Measurements from ENCODE around the gene ALDH1B1.

Gene ALDH1B1

GRCh38 chr9:38435521-38435920 is 43.0 kb downstream of the ALDH1B1 start:
- H3K36me3 ChIP-seq (ENCODE audit: insufficient read depth, low read length), result no peaks in the 10 kb centered on the region
- peaks cover 6% of the 10 kb centered on the region for H3K4me1 ChIP-seq (ENCODE audit: insufficient read depth, low read length)
- no peaks in the 10 kb centered on the region for H3K9me3 ChIP-seq (ENCODE audit: low read length)
- H3K27me3 ChIP-seq (ENCODE audit: insufficient read depth, low read length), result no peaks in the 10 kb centered on the region
- no peak overlapping the region for H2AFZ ChIP-seq (ENCODE audit: low read depth, low read length)
- H3K4me3 ChIP-seq (ENCODE audit: low read length), result no peak overlapping the region

DNA sequence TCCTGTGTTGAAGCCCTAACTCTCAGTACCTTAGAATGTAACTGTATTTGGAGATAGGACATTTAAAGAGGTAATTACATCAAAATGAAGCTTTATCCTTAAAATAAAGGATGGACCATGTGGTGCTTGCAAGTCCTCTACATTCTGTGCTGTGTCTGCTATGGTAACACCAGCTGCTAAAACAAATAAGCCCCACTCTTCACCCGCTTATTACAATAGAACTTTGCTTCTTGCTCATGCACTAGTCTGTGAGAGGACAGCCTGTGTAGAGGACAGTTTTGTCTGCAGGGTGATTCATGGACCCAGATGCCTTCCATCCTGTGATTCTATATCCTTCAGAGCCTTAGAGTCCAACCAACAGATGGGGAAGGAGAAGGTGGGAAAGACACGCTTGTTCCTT is 44.2 kb downstream of the ALDH1B1 start:
- Histone ChIP-seq H3K4me1 (ENCODE audit: insufficient read depth, low read length) (peaks cover 6% of the 10 kb centered on the region), H3K27me3 (ENCODE audit: insufficient read depth, low read length) (no peaks in the 10 kb centered on the region)

GRCh38 chr9:38437193-38437823 is 44.8 kb downstream of the ALDH1B1 start:
- Histone ChIP-seq H3K4me1 (ENCODE audit: insufficient read depth, low read length) (peaks cover 6% of the 10 kb centered on the region), H3K36me3 (ENCODE audit: insufficient read depth, low read length) (no peaks in the 10 kb centered on the region), H3K4me3 (ENCODE audit: low read length) (no peak overlapping the region), H2AFZ (ENCODE audit: low read depth, low read length) (no peak overlapping the region), H3K27me3 (ENCODE audit: insufficient read depth, low read length) (no peaks in the 10 kb centered on the region), H3K9me3 (ENCODE audit: low read length) (no peaks in the 10 kb centered on the region)

More for the DNA sequence above, 44.2 kb downstream of the ALDH1B1 start:
- Histone ChIP-seq H3K9me3 (ENCODE audit: low read length) (no peaks in the 10 kb centered on the region), H3K36me3 (ENCODE audit: insufficient read depth, low read length) (no peaks in the 10 kb centered on the region), H3K4me3 (ENCODE audit: low read length) (no peak overlapping the region), H2AFZ (ENCODE audit: low read depth, low read length) (no peak overlapping the region)

- no peak overlapping the region for H2AFZ ChIP-seq (ENCODE audit: low read depth, low read length)
- H3K4me1 ChIP-seq (ENCODE audit: insufficient read depth, low read length), result peaks cover 11% of the 10 kb centered on the region
Measured at GRCh38 chr9:38439291-38439915, 46.9 kb downstream of the ALDH1B1 start.

GRCh38 chr9:38439916-38440301 is 47.4 kb downstream of the ALDH1B1 start:
- H2AFZ ChIP-seq (ENCODE audit: low read depth, low read length), result no peak overlapping the region
- H3K36me3 ChIP-seq (ENCODE audit: insufficient read depth, low read length), result no peaks in the 10 kb centered on the region
- peaks cover 9% of the 10 kb centered on the region for H3K4me1 ChIP-seq (ENCODE audit: insufficient read depth, low read length)
- H3K9me3 ChIP-seq (ENCODE audit: low read length), result no peaks in the 10 kb centered on the region
- no peak overlapping the region for H3K4me3 ChIP-seq (ENCODE audit: low read length)
- H3K27me3 ChIP-seq (ENCODE audit: insufficient read depth, low read length), result no peaks in the 10 kb centered on the region

More at GRCh38 chr9:38439291-38439915, 46.9 kb downstream of the ALDH1B1 start:
- no peaks in the 10 kb centered on the region for H3K36me3 ChIP-seq (ENCODE audit: insufficient read depth, low read length)
- no peaks in the 10 kb centered on the region for H3K9me3 ChIP-seq (ENCODE audit: low read length)
- no peak overlapping the region for H3K4me3 ChIP-seq (ENCODE audit: low read length)
- no peaks in the 10 kb centered on the region for H3K27me3 ChIP-seq (ENCODE audit: insufficient read depth, low read length)

GRCh38 chr9:38440516-38440915 is 48.0 kb downstream of the ALDH1B1 start:
- H3K9me3 ChIP-seq (ENCODE audit: low read length), result no peaks in the 10 kb centered on the region
- no peaks in the 10 kb centered on the region for H3K27me3 ChIP-seq (ENCODE audit: insufficient read depth, low read length)
- H2AFZ ChIP-seq (ENCODE audit: low read depth, low read length), result no peak overlapping the region
- no peaks in the 10 kb centered on the region for H3K36me3 ChIP-seq (ENCODE audit: insufficient read depth, low read length)
- H3K4me3 ChIP-seq (ENCODE audit: low read length), result no peak overlapping the region
- H3K4me1 ChIP-seq (ENCODE audit: insufficient read depth, low read length), result peaks cover 9% of the 10 kb centered on the region

DNA sequence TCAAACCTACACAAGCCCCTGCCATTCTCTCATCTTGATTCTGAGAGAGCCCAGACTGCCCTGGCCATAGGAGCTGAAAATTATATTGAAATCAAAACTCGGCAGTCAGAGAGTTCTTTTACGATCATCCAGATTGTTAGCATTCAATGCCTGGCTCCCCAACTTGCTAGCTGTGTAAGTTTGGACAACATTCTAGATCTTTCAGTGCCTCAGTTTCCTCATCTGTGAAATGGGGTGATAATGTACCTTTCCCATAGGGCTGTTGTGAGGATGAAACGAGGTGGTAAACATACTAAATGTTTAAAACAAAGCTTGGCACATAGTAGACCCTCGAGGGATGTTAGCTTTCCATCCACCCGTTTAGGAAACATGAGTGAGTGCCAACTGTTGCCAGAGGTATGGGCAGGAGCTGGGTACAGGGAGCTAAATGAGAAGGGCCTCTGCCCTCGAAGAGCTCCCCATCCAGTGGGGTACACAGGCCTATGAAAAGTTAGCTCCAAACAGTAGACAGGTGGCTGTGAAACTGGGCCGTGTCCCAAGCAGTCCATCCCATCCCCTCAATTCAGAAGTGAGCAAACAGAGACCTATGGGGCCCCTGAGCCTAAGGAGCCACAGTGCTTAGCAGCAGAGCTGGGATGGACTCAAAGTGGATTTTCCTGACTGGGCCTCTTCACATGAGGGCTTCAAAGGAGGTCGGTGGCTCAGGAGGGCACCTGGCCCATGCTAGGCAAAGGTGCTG is 49.0 kb downstream of the ALDH1B1 start:
- no peak overlapping the region for H2AFZ ChIP-seq (ENCODE audit: low read depth, low read length)
- no peaks in the 10 kb centered on the region for H3K36me3 ChIP-seq (ENCODE audit: insufficient read depth, low read length)
- peaks cover 9% of the 10 kb centered on the region for H3K4me1 ChIP-seq (ENCODE audit: insufficient read depth, low read length)
- H3K9me3 ChIP-seq (ENCODE audit: low read length), result no peaks in the 10 kb centered on the region
- no peak overlapping the region for H3K4me3 ChIP-seq (ENCODE audit: low read length)
- no peaks in the 10 kb centered on the region for H3K27me3 ChIP-seq (ENCODE audit: insufficient read depth, low read length)

DNA sequence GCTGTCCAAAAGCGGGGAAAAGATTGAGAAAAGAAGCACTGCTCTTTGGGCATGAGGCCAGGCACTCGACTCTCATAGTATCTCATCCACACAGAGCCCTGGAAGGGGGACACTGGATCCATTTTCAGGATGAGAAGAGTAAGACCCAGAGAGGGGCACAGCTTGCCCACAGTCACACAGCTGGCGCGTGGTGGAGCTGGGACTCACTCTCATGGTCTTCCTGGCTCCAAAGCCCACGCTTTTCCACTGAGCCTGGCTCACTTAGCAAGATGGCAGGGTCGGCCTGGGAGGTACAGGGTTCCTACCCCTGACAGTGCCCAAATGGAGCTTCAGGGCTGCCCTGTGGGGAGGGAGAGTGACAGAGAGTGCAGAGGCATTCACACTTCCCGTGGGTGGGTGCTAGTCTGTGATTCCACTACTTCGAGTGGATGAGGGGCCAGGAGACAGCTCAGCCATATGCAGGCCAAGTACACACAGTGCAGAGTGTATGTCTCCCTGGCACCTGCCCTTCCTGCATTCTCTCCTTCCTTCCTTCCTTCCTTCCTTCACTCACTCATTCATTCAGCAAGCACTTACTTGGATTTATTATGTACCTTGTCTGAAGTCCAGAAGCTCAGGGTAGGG is 50.1 kb downstream of the ALDH1B1 start:
- no peaks in the 10 kb centered on the region for H3K27me3 ChIP-seq (ENCODE audit: insufficient read depth, low read length)
- peaks cover 16% of the 10 kb centered on the region for H3K4me1 ChIP-seq (ENCODE audit: insufficient read depth, low read length)
- H3K9me3 ChIP-seq (ENCODE audit: low read length), result no peaks in the 10 kb centered on the region
- H2AFZ ChIP-seq (ENCODE audit: low read depth, low read length), result no peak overlapping the region
- no peak overlapping the region for H3K4me3 ChIP-seq (ENCODE audit: low read length)
- no peaks in the 10 kb centered on the region for H3K36me3 ChIP-seq (ENCODE audit: insufficient read depth, low read length)

DNA sequence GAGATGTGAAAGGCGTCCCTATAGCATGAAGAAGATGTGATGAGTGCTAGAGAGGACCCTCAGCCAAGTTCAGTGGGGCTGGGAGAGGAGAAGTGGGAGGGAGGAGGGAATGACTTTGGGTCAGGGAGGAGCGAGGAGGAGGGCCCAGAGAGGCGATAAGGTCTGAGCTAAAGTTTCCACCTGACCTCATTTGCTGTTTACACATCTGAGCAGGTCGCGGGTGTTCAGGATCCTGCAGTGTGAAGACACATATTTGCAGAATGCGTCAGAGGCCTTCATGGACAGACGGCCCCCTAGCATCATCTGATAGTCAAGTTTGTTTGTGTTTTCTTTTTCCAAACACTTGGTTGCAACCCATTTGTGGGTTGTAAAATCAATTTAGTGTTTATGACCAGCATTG is 50.7 kb downstream of the ALDH1B1 start:
- Histone ChIP-seq H3K4me3 (ENCODE audit: low read length) (no peak overlapping the region), H2AFZ (ENCODE audit: low read depth, low read length) (no peak overlapping the region), H3K4me1 (ENCODE audit: insufficient read depth, low read length) (peaks cover 16% of the 10 kb centered on the region), H3K27me3 (ENCODE audit: insufficient read depth, low read length) (no peaks in the 10 kb centered on the region), H3K9me3 (ENCODE audit: low read length) (no peaks in the 10 kb centered on the region), H3K36me3 (ENCODE audit: insufficient read depth, low read length) (no peaks in the 10 kb centered on the region)

GRCh38 chr9:38443597-38443996 is 51.1 kb downstream of the ALDH1B1 start:
- Histone ChIP-seq H3K4me1 (ENCODE audit: insufficient read depth, low read length) (peaks cover 16% of the 10 kb centered on the region), H2AFZ (ENCODE audit: low read depth, low read length) (no peak overlapping the region), H3K9me3 (ENCODE audit: low read length) (no peaks in the 10 kb centered on the region), H3K4me3 (ENCODE audit: low read length) (no peak overlapping the region), H3K36me3 (ENCODE audit: insufficient read depth, low read length) (no peaks in the 10 kb centered on the region), H3K27me3 (ENCODE audit: insufficient read depth, low read length) (no peaks in the 10 kb centered on the region)

DNA sequence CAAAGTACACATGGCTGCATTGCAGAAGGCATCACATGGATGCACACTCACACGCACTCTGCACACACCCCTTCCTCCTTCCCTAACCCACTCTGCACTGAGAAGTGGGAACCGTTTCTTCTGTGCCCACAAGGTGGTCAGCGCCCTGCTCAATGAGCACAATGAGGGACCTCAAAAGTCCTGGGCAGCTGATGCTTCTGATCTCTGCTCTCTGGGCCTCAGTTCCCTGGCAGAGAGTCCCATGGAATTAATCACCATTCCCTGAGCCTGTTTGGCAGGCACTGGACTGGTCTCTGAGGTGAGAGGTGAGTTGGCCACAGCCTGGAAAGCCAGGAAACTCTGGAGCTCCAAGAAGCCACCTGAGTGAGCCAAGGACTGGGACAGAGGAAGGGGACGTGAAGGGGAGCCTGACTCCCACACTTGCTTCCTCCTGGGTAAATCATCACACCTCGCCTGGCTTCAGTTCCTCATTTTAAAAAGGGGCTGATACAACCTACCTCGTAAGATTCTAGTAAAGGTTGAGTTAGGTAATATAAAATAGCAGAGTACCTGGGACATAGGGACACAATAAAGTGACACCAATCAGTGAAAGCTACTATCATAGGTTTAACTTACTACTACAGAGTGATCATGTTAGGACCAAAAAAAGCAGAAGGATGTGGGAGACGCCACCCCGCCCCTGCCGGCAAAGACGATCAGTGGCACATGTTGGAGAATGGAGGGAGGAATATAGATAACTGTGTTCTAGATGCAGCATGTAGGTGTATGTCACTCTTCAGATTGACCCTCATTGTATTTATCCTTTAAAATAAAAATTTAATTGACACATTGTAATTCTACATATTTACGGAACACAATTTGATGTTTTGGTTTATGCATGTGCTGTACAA is 52.9 kb downstream of the ALDH1B1 start:
- Histone ChIP-seq H3K4me3 (ENCODE audit: low read length) (no peak overlapping the region), H3K4me1 (ENCODE audit: insufficient read depth, low read length) (peaks cover 16% of the 10 kb centered on the region), H3K36me3 (ENCODE audit: insufficient read depth, low read length) (no peaks in the 10 kb centered on the region), H2AFZ (ENCODE audit: low read depth, low read length) (no peak overlapping the region), H3K27me3 (ENCODE audit: insufficient read depth, low read length) (no peaks in the 10 kb centered on the region), H3K9me3 (ENCODE audit: low read length) (no peaks in the 10 kb centered on the region)

DNA sequence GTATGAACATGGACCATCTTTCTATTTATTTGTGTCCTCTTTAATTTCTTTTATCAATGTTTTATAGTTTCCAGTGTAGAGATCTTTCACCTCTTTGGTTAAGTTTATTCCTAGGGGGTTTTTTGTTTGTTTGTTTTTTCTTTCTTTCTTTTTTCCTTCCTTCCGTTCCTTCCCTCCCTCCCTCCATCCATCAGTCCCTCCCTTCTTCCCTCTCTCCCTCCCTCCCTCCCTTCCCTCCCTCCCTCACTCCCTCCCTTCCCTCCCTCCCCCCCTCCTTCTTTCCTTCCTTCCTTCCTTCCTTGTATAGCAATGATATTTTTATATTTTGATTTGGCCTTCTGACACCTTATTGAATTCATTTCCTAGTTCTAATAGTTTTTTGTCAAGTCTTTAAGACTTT is 55.2 kb downstream of the ALDH1B1 start:
- Histone ChIP-seq H3K9me3 (ENCODE audit: low read length) (peaks cover 3% of the 10 kb centered on the region), H3K36me3 (ENCODE audit: insufficient read depth, low read length) (no peaks in the 10 kb centered on the region), H3K4me1 (ENCODE audit: insufficient read depth, low read length) (peaks cover 16% of the 10 kb centered on the region), H3K4me3 (ENCODE audit: low read length) (no peak overlapping the region), H3K27me3 (ENCODE audit: insufficient read depth, low read length) (no peaks in the 10 kb centered on the region), H2AFZ (ENCODE audit: low read depth, low read length) (no peak overlapping the region)

Measured in neuron (in vitro differentiated cells).